GM23248 (cell line): ENCODE measurements around the gene ADH1A.

ENCODE experiments used
- EZH2 ChIP-seq: fragments of 200-600 bp; sonication (generic); IDR thresholded peaks from 2 replicates; pipeline ENCODE4 v1.6.1; 2018; ENCODE audit warnings: antibody characterized with exemption, mild to moderate bottlenecking; ENCODE audit not compliant: insufficient read depth, poor library complexity, severe bottlenecking
- EZH2phosphoT487 ChIP-seq: fragments of 200-600 bp; sonication (generic); IDR thresholded peaks from 2 replicates; pipeline ENCODE4 v1.6.1; 2018; ENCODE audit warnings: antibody characterized with exemption, moderate library complexity, mild to moderate bottlenecking, low read depth; ENCODE audit not compliant: insufficient read depth

GRCh38 chr4:99301376-99302164 lies 10.8 kb upstream of the ADH1A start:
- no peak for TF ChIP-seq EZH2
- TF ChIP-seq EZH2phosphoT487: no peak
